NCI-H1417 (cell line): ENCODE measurements around the gene TMEM60.
"Not testable (repeated sequence)": the region's sequence is repeated elsewhere in the genome, so short reads cannot be mapped to it uniquely, and the experiment has no call there.

Experiments
- DNase-seq, 3 experiments: peaks; one replicate each; lab custom pipeline; 2025; lab: John Stamatoyannopoulos, UW

The TMEM60 gene, protein sequence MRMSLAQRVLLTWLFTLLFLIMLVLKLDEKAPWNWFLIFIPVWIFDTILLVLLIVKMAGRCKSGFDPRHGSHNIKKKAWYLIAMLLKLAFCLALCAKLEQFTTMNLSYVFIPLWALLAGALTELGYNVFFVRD

DNA sequence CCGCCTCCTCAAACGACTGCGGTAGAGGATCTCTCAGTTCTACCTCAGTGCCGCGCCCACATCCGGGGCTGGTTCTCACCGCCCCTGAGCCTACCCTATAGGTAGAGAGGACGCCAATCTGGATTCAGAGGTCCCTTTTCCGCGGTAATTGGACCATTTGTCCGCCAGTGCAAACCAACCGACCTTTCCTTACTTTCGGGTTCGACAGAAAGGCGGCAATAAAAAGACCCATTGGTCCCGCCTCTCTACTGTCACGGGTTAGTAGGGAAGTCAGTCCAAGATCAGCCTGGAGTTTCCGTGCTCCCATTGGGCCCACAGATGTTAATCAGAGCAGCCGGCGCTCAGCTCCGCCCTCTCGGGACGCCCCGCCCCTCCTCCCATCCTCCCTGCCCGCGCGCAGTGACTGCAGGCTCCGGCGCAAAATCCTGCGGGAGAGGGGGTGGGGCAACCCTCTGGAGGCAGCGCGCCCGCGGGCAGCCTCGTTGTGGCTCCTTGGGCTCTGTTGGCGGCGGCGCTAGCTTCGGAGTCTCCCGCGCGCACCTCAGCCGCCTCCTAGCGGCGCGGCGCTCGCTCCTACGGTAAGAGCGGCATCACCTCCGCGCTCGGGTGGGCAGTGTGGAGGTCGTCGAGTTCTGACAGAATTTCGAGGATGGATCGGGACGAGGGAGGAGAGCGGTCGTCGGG lies at the start of gene TMEM60, which contains the start of gene PHTF2:
TSS of gene TMEM60 (minus strand) at position 41 of the 684 bp plus-strand sequence. CDS start 4,061 bp downstream, outside the sequence.
TSS of gene PHTF2 (plus strand) at position 380 of the 684 bp plus-strand sequence.
- peak; percentile 99 to 100 (median 100) for DNase-seq

DNA sequence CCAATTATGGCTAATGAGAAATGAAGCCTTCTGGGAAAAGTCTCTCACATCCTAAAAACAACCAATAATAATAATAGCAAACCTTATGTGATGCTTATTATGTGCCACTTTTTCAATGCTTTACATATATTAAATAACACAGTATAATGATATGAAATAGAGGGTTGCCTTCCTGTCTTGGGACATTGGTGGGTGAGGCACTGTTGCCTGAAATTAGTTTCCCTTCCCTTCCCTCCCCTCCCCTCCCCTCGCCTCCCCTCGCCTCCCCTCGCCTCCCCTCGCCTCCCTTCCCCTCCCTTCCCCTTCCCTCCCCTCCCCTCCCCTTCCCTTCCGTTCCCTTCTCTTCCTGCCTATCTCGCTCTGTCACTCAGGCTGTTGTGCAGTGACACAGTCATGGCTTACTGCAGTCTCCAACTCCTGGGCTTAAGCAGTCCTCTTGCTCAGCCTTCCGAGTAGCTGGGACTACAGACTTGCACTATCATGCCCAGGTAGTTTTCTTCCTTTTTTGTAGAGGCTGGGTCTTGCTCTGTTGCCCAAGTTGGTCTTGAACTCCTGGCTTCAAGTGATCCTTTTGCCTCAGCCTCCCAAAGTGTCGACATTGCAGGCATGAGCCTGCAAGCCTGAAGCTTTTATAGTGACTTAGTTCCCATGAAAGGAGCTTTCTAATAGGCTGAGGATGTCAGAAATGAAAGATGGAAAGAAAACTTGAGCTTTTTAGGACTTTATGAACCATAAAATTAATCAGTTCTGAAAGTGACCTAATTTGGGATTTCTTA lies 48.3 kb upstream of the TMEM60 start:
- DNase-seq, result no peak

DNA sequence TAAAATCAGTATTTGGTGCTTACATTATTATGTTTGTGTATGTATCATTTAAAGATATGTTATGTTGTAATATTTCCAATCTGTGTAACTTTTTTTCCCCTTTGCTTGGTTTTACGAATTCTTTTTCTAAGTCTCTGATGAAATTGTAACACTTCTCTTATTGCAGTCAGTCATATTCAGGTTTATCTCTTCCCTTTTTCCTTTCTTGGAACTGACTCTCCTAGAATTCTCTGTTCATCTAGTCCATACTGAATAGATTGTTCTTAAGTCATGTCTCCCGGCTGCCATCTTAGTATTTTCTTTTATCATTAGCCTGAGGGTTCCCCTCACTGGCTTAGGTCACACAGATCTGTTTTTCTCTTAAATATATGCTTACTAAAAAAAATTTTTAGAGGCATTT lies 45.0 kb upstream of the TMEM60 start:
- DNase-seq, result no peak

DNA sequence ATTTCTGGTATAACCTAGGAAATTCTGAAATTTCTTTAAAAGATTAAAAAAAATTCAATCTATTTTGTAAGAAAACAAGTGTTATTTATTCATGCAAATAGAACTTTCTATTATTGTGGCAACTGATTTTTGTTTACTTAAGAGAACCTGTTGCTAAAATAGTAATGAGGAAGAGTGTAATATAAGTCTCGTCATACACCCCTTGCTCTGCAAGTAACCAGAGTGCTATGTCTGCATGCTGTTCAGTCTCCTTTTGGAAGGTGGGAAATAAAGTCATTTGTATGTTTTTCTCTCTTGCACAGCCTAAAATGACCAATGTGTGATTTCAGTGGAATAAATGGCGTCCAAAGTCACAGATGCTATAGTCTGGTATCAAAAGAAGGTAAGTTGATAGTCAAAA lies 41.7 kb upstream of the TMEM60 start:
- no peak for DNase-seq

DNA sequence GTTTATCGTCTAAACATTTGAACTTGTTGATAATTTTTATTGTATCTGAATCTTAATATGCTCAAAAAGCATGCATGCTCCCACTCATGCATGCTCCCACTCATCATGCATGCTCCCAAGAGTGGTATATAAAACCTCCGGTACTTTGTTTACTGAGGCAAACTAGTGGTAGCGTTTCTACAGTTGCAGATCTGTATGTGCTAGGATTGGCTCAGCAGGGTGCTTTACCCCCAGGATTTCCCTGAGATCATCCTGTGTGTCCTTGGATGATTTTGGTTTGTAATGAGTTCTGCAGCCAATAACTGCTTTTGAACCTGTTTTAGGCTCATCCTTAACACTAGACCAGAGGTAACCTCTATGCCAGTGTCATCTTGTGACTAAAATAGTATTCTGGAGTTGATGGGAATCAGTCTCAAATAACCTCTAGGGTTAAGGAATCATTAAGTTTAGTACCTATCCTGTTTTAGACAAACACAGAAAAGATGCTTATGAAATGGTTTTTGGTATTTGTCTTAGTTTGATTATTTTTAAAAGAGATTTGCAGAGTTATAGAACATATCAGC lies 40.8 kb upstream of the TMEM60 start:
- DNase-seq, result peak; percentile 35 to 58 (median 49)

DNA sequence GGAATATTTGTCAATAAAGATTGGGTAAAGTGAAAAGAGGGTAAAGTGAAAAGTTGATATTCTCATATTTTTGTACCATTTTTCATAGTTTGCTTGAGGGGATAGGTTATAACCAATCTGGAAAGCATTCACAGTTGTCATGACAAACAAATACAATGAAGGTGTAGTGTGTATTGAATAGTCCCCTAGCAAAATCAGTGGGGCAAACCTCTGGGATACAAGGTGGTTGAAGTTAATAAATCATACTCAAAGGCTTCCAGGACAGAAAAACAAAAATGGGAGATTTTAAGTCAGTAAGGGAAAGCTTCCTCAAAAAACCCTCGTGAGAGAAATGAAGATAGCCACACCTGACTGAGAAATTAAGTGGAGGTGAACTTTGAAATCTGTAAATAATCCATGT lies 39.7 kb upstream of the TMEM60 start:
- DNase-seq, result peak in 2 of 3 experiments; percentile 9 to 52

DNA sequence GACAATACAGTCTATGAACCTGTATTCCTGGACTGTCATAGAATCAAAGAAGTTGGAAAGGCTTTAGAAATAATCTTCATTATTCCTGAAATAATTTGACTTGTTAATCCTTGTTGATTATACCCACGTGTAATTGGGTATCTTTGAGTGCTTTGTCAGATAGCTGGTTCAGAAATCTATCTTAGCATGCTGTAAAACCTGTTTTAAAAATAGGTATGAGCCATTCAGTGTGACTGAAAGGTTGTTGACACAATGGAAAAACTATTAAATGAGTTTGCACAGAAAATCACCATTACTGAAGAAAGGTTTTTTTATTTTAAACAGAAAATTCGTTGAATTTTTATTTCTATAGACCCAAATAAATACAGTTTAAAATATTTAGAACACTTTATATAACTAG lies 39.0 kb upstream of the TMEM60 start:
- DNase-seq, result peak in 2 of 3 experiments; percentile 13 to 74

DNA sequence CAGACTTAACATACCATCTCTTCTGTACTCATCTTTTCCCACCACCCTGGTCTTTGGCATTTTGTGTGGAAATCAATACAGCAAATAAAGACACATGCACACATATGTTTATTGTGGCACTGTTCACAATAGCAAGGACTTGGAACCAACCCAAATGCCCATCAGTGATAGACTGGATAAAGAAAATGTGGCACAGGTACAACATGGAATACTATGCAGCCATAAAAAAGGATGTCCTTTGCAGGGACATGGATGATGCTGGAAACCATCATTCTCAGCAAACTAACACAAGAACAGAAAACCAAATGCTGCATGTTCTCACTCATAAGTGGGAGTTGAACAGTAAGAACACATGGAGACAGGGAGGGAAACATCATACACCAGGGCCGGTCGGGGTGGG lies 38.2 kb upstream of the TMEM60 start:
- DNase-seq, result not testable (repeated sequence)

DNA sequence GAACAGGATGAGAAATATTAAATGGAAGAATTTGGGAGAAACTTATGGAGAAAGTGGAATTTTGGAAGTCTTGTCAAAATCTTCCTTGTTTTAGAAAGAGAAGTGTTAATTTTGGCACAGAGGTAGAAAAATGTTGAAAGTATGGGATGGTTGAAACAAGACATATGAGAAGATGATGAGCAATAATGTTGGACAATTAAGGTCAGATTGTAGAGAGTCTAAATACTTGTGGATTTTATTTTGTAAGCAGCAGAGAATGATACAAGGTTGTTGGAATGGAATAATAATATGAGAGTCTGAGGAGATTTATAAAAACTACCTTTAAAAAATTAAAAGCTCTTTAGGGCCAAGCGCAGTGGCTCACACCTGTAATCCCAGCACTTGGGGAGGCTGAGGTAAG lies 34.9 kb upstream of the TMEM60 start:
- no peak for DNase-seq

DNA sequence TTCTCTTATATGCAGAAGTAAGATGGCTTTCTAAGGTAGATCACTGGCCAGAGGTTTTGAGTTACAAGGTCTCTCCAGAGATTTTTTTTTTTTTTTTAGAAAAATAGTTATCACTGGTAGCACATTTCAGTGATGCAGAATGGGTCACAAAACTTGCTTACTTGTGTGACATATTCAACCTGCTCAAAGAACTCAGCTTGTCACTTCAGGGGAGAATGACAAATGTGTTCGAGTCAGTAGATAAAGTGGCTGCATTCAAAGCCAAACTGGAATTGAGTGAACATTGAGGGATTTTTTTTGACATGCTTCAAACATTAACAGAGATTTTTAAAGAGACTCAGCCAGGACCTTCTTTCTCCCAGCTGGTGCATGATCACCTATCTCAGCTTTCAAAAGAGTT lies 33.7 kb upstream of the TMEM60 start:
- DNase-seq, result no peak

DNA sequence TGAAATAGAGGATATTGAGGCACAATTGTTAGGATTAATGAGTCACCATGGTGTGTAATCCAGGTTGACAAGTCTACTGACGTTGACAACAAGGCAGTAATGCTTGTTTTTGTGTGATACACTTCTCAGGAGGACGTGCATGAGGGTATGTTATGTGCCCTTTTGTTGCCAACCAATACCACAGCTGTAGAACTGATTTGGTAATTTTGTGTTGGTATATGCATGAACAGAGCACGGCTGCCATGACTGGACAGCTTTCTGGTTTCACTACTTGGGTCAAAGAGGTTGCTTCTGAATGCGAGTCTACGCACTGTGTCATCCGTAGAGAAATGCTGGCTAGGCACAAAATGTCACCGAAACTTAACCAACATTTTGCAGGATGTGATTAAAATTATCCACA lies 33.2 kb upstream of the TMEM60 start:
- DNase-seq, result no peak

DNA sequence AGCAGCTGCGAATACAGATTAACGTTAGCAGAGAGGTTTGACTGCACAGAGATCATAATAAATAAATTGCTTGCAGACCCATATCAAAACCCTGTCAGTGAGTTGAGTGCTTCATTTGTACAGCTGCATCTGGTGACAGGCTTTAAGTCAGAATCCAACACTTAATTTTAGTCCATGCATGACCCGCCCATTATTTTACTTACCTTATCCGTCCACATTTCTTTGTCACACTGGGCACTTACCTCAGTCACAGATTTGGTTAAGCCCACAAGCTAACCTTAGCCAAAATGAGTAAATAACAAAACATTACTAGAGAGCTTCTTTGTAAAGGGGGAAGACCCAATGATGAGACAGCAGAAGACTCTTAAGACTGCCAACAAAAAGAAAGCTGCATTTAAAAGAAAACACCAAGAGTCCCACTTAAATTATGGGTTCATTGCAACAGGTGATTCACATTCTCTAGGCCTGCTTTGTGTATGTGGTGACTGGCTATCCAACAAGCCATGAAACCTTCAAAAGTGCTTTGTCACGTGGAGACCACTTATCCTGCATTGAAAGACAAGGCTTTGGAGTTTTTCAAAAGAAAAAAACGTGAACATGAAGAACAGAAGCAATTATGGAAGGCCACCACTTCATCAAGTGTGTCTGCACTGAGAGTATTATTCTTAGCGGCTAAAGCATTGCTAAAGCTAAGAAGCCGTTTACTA lies 32.6 kb upstream of the TMEM60 start:
- peak; percentile 38 to 88 (median 72) for DNase-seq

DNA sequence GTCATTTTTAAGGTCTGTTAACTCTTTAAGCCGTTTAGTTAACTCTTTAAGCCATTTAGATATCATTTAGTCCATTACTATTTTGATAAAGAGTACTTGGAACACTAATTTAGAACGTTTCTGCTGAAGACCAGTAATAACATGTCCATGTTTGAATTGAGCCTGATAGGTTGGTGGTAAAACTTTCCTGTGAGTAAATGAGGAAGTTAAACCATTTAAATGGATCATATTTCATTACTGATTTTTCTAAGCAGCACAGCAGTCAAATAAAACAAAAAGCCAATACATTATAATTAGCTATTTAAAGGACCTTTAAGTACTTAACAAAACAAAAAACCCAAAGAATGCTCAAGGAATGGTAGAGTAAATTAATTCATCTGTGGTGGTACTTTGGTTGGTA lies 29.8 kb upstream of the TMEM60 start:
- DNase-seq, result peak in 1 of 3 experiments; percentile 38

DNA sequence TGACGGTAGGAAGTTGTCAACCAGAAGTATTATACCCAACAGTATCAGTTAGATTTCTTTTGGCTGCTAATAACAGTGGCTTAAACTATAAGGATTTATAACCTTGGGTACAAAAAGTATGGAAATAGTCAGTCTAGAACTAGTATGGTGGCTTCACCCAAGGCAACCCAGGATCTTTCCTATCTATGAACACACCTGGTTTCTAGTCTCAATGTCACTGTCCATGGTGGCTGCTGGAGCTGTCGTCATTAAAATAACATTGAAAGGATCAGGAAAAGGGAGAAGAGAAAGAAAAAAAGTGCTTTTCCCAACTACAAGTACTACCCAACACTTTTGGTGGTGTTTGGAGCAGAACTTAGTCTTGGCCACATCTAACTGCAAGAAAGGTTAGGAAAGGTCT lies 28.1 kb upstream of the TMEM60 start:
- no peak for DNase-seq

DNA sequence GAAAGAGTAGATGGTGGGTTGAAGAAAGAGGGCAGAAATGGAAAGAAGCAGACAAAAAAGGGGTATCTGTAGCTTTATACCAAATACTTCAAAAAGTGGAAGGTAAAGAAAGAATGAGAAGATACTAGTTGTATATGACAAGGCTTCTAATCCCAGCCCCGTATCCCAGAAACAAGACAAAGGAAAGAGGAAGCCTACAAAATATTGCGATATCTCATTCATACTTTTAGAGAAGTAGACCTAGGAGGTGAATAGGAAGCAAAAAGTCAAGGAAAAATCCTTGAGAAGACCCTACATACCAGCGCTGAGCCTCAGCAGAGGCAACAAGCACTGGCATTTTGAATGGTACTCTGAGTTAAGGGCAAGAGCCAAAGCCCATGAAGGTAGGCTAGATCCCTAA lies 26.9 kb upstream of the TMEM60 start:
- DNase-seq, result no peak

DNA sequence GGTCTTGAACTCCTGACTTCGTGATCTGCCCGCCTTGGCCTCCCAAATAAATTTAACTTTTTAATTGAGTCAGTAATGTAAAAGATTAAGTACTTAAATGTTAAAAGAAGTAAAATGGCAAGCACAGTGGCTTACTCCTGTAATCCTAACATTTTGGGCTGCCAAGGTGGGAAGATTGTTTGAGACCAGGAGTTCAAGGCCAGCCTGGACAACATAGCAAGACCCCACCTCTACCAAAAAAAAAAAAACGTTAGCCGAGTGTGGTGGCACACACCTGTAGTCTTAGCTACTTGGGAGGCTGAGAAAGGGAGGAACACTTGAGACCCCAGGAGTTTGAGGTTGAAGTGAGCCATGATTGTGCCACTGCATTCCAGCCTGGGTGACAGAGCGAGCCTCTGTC lies 26.4 kb upstream of the TMEM60 start:
- DNase-seq, result no peak

DNA sequence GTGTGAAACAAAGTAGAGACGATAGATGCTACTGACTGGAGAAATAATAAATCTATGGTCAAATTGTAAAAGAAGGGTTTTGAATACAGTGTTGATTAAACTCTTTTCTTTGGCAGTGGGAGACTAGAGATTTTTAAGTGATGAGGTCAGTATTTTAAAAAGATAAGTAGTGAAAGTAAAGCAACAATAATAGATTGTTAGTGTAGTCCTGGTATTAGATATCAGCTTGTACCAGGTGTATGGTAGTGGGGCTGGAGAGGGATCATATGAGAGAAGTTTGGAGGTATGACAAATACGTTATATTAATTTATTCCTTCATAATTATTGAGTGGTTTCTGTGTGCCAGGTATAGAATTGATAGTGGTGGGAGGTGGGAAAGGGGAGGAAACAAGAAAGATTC lies 25.6 kb upstream of the TMEM60 start:
- no peak for DNase-seq

DNA sequence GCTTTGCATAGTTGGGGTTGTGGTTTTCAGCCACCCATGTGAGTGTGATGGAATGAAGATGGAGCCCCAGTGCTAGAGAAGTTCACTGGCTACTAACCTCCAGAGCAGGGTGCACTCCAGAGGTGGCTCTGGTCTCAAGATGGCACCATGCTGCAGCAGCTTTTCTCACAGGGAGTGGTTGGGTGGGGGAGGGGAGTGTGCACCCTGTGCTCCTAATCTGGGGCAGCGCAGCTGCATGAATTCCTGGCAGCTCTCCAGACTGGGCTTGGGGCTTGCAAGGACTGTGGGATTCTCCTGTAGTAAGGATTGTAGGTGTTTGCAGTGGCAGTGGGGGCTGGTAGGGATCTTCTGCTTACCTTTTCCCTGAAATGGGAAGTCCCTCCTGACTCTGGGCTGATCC lies 24.0 kb upstream of the TMEM60 start:
- DNase-seq, result no peak

DNA sequence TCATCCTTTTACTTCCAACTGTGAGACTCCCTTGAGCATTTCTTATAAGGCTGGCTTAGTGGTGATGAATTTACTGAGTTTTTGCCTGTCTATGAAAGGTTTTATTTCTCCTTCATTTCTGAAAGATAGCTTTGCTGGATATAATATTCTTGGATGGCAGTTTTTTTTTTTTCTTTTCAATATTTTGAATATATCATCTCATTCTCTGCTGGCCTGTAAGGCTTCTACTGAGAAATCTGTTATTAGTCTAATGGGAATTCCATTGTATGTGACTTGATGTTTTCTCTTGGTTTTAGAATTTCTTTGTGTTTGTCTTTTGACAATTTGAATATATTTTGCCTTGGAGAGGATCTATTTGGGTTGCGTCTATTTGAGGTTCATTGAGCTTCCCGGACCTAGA lies 22.7 kb upstream of the TMEM60 start:
- DNase-seq, result no peak

DNA sequence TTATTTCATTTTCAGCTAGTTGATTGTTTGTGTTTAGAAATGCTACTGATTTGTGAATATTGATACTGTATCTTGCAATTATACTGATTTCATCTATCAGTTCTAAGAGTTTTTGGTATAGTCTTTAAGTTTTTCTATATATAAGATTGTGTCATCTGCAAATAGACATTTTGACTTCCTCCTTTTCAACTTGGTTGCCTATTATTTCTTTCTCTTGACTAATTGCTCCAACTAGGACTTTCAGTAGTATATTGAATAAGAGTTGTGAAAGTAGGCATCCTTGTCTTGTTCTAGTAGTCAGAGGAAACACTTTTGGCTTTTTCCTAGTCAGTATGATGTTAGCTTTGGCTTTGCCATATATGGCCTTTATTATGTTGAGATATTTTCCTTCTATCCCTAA lies 20.8 kb upstream of the TMEM60 start:
- DNase-seq, result no peak

DNA sequence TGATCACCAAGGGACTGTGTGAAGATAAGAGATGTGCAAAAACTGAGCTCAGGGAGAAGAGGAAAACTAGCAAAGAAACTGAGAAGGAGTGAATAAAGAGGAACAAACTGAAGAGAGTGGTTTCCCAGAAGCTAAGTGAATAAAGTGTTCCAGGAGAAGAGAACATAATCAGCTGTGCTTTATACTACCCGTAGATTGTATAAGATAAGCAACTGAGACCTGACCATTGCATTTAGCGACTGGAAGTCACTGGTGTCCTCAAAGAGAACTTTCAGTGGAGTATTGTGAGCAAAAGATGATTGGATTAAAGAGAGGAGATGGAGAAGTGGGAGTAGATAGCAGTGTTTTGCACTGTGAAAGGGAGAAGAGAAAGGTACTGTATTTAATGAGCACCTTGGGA lies 14.9 kb upstream of the TMEM60 start:
- no peak for DNase-seq

DNA sequence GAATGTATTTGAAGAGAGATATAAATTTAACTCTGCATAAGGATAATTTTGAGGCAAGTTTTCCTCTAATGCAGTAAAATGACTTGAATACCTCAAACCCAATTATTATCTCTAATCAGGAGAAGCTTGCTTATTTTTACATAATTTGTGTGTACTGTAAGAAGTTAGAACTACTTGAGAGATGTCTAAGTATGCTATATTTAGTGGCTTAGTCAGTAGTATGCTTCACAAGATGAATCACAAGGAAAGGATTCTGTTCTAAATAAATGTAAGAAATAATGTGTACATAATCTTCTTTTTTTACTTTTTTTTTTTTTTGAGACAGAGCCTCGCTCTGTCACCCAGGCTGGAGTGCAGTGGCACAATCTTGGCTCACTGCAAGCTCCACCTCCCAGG lies 14.1 kb upstream of the TMEM60 start:
- DNase-seq, result no peak
